Endothelial cell of umbilical vein (primary cell): Measurements from ENCODE around the gene SKIC8.
A peak's percentile ranks its signal among the peaks of the same experiment; 100 is the strongest.

Source experiments
- EZH2 ChIP-seq: IDR thresholded peaks from 2 replicates; pipeline ENCODE4 v1.6.1; 2012; ENCODE audit warnings: borderline replicate concordance, low read depth, mild to moderate bottlenecking, moderate library complexity, low read length, inconsistent platforms; ENCODE audit not compliant: severe bottlenecking
- MAX ChIP-seq: IDR thresholded peaks from 2 replicates; pipeline ENCODE4 v1.6.1; 2011; ENCODE audit not compliant: insufficient read depth, insufficient read length
- POLR2AphosphoS5 ChIP-seq: IDR thresholded peaks from 2 replicates; pipeline ENCODE4 v1.6.1; 2012; ENCODE audit warnings: low read depth, mild to moderate bottlenecking, control low read depth, low read length, moderate library complexity; ENCODE audit not compliant: insufficient read depth
- TF ChIP-seq, protein P1 (sequence below), 2 donors: IDR thresholded peaks; 1 replicate in 1 of 2; 2 replicates in 1 of 2; pipeline ENCODE4 v1.5.1; 2011; ENCODE audit warnings: low read length in 2 of 2, mild to moderate bottlenecking in 2 of 2, moderate library complexity in 2 of 2, control low read depth in 1 of 2, inconsistent platforms in 1 of 2, low read depth in 1 of 2; ENCODE audit not compliant: insufficient read depth in 1 of 2; ENCODE audit errors: extremely low read depth in 1 of 2

DNA sequence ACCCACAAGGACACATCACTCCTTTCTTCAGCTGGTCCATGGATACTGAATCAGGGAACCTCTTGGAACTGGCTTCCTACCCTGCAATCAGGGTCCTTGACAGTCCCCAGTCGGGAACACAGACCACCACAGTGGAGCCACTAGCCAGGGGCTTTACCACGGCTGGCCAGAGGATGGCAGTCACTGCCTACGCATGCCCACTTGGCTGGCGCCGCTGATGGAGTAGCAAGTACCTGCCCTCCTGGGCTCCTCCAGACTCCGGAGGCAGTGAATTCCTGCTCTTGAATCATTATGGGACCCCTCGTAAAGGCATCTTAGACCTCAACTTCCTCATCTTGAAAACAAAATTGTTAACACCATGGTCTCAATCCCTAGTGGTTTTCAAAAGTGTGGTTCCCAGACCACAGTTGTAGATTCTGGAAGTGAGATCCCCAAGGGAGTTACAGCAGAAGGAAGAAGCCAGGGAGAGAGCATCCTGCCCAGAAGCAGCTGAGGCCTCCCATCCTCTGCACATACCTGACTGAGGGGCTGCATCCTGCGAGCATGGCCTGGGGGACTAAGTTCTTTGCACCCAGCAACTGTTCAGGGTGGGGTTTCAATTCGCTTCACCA lies 9.1 kb upstream of the SKIC8 start:
- no peak for TF ChIP-seq EZH2
- TF ChIP-seq, protein P1, sequence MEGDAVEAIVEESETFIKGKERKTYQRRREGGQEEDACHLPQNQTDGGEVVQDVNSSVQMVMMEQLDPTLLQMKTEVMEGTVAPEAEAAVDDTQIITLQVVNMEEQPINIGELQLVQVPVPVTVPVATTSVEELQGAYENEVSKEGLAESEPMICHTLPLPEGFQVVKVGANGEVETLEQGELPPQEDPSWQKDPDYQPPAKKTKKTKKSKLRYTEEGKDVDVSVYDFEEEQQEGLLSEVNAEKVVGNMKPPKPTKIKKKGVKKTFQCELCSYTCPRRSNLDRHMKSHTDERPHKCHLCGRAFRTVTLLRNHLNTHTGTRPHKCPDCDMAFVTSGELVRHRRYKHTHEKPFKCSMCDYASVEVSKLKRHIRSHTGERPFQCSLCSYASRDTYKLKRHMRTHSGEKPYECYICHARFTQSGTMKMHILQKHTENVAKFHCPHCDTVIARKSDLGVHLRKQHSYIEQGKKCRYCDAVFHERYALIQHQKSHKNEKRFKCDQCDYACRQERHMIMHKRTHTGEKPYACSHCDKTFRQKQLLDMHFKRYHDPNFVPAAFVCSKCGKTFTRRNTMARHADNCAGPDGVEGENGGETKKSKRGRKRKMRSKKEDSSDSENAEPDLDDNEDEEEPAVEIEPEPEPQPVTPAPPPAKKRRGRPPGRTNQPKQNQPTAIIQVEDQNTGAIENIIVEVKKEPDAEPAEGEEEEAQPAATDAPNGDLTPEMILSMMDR (IDR thresholded peaks at IDR 0.05; ENCODE audit: extremely low read depth in 1 of 2, insufficient read depth in 1 of 2, low read depth in 1 of 2, low read length in 2 of 2) = peak; percentile 97
- TF ChIP-seq POLR2AphosphoS5 = no peak
- no peak for TF ChIP-seq MAX
